UCSD-AML1 (cell line): ENCODE results near the gene MTFR1L.
A peak's percentile ranks its signal among the peaks of the same experiment; 100 is the strongest.

Experiments
- DNase-seq: peaks from one replicate; lab custom pipeline; 2025; ENCODE audit not compliant: unreplicated experiment; lab: John Stamatoyannopoulos, UW

The MTFR1L gene

DNA sequence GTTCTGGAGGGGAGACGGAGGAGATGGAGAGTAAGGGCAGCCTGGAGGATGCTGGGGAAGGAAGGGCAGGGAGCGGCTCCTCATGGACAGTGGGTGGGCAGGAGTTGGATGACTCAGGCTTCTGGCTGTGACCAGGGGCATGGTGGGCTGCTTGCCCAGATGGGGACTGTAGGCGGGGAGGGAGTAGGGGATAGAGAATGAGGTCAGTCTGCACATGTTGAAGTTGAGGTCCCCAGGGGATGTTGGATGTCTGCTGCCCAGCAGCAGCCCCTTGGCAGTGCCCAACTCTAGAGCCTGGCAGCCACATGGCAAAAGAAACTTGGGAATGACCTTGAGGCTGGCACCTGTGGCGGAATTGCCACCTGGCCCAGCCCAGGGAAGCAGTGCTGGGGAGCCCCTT is 13.3 kb upstream of the MTFR1L start:
- no peak for DNase-seq

DNA sequence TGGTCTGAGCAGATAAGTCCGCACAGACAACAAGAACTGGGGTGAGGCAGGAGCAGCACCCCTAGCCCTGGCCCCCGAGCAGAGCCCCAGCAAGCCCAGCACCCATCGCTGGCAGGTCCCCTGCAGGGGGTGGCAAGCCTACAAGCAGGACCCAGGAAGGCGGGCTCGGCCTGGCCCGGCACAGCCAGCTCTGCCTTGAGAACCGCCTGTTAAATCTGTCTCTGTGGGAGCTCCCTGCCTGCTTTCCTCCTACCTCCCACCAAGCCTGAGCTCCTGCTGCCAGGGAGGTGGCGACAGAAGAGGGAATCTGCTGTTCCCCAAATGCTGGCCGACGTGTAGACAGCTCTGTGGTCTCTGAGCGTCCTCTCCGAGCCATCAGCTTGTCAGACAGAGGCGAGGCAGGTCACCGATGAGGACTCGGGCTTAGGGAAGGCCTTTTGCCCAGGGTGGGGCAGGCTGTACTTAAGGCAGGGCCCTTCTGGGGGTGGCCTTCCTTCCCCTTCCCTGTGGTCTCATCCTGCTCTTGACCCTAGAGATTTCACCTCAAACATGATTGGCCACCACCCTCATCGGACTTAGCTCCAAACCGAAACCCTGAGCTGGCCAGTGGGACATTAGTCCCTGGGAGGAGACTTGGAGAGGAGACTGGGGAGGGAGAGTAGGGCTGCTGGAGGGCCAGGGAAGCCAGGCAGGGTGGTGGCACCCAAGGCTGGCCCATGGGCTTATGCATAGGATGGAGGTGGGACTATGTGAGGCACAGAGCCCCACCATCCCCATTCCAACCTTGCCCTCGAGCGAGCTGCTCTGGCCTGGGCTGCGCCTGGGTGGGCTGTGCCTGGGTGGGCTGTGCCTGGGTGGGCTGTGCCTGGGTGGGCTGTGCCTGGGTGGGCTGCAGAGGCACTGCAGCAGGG is 12.0 kb upstream of the MTFR1L start:
- DNase-seq = no peak

DNA sequence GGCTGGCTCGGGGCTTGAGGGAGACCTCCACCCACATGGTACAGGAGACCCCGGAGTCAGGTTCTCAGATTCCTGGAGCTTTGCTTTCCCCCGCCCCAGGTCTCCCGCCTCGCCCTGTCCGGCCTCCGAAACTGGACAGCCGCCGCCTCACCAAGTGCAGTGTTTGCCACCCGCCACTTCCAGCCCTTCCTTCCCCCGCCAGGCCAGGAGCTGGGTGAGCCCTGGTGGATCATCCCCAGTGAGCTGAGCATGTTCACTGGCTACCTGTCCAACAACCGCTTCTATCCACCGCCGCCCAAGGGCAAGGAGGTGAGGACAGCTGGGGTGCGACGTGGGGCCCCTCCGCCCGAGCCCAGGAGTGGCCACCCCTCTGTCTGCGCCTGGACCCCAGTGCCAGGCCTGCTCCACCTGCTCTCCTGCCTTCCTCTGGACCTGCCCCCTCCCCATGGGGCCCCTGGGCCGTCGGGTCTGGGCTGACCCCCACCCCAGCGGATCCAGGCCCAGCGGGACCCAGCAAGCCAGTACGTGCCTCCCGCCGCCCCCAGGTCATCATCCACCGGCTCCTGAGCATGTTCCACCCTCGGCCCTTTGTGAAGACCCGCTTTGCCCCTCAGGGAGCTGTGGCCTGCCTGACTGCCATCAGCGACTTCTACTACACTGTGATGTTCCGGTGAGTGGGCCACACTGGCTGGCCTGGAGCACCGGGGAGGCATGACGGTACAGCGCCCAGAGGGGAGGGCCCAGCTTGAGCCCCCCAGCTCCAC is 11.1 kb upstream of the MTFR1L start:
- no peak for DNase-seq

DNA sequence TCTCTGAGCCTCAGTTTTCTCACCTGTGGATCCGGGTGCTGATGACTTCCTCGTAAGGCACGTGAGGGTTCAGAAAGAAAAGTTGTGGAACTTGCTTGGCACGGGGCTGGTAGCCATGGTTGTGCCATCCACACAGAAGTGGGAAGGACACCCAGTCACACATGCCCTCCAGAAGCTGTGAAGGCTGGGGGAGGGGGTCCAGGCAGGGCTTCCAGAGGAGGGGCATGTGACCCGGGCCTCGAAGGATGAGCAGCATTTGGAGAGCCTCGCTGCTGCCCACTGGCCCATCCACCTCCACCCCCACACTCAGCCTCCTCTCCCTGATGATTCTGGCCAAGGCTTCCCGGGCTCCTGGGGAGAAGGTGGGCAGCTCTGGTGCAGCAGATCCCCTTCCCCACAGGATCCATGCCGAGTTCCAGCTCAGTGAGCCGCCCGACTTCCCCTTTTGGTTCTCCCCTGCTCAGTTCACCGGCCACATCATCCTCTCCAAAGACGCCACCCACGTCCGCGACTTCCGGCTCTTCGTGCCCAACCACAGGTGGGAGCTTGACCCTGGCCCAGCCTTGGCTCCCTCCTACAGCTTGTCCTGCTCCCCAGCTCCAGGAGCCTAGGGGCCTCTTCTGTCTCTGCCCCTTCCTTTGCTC is 10.3 kb upstream of the MTFR1L start:
- peak; percentile 85 for DNase-seq

DNA sequence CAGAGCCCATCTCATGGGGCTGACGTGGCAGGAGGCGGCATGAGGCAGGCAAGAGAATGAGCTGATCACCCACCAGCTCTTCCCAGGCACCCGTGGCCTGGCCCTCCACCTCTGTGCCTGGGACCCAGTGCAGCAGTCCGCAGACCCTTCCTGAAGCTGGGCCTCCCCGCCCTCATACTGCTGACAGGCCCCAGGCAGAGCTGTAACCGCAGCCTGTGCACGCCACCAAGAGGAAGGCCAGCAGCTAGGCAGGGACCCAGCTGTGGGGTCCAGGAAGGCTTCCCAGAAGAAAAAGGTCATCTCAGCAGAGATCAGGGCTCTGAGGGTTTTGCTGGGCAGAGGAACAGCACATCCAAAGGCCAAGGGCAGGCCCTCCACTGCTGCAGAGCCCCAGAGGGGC is 9.8 kb upstream of the MTFR1L start:
- DNase-seq = peak; percentile 83

DNA sequence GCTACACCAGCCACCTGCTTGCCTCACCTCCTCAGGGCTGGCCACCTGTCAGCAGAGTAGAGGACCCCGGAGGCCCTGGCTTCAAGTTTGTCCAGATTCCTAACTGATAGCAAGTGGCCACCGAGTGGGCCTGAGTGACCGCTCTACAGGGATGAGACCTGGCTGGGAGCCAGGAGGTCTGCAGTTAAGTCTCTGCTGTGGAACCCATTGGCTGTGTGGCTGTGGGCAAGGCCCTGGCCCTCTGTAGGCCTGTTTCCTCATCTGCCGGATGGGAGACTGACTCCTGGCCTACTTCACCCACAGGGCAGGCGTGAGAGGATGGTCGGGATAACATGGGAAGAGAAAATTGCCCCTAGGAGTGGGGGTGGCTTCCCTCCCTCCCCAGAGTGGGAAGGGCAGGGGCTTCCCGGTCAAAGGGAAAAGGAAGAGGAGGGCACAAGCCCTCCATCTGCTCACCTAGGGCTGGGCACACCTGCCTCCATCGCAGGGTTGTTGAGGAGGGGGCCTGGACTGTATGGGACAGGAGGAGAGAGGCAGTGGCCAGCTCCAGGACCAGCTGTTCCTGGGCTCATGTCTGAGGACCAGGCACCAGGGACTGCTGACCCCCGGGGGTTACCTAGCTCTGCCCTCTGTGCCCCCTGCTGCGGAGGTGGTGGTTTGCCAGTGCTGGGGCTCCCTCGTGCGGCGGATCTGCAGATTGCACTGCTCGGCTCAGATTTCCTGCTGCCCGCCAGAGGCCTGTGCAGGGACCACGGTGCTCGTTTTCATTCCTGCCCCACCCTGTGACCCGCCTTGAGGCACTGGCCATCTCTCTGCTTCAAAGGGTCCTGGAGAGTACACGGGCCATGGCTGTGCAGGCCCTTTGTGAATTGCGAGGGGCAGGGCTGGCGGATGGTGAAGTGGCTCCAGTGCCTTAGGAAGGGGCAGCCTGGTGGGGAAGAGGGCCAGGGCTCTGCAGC is 9.1 kb upstream of the MTFR1L start:
- peak; percentile 71 for DNase-seq

DNA sequence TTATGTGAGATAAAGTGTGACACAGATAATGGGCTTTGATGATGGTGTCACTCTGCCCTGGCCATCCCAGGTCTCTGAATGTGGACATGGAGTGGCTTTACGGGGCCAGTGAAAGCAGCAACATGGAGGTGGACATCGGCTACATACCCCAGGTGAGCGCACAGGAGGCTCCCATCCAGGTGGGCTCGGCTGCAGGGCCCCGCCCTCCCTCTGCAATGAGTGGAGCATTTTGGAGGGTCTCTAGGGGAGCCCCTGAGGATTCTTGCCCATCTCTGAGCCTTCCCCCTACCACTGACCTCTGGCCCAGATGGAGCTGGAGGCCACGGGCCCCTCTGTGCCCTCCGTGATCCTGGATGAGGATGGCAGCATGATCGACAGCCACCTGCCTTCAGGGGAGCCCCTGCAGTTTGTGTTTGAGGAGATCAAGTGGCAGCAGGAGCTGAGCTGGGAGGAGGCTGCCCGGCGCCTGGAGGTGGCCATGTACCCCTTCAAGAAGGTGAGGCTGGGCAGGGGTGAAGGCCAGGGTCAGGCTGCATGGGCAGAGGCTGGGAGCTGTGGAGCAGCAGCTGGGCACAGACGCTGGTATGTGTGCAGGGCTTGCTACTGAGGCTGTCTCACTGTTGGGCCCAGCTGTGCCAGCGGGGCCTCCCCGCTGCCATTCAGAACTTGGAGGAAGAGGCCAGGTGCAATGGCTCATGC is 8.2 kb upstream of the MTFR1L start:
- DNase-seq = no peak

DNA sequence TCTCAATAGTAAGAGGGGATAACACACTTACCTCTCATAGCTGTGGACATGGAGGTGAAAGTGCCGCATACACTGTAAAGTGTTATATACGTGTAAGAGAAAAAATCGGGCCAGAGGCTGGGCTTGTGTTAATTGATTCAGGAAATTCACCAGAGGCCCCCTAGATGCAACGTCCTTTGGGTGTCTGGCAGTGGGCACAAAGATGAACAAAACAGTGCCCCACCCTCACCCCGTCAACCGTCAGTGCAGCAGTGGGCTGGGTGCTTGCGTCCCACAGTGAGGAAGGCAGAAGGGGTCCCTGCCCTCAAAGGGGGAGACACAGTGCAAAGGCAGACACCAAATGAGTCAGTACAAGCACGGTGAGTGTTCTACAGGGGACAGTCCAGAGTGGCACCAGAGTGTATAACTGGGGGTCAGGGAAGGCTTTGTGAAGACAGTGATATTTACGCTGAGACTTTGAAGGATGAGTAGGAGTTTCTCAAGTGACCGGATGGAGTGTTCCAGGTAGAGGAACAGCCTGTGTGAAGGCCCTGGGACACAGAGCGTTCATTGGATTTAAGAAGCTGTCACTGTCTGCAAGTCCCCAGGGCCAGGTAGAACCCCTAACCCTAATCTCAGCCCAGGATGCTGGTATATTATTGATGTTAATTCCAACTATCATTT is 6.6 kb upstream of the MTFR1L start:
- no peak for DNase-seq

DNA sequence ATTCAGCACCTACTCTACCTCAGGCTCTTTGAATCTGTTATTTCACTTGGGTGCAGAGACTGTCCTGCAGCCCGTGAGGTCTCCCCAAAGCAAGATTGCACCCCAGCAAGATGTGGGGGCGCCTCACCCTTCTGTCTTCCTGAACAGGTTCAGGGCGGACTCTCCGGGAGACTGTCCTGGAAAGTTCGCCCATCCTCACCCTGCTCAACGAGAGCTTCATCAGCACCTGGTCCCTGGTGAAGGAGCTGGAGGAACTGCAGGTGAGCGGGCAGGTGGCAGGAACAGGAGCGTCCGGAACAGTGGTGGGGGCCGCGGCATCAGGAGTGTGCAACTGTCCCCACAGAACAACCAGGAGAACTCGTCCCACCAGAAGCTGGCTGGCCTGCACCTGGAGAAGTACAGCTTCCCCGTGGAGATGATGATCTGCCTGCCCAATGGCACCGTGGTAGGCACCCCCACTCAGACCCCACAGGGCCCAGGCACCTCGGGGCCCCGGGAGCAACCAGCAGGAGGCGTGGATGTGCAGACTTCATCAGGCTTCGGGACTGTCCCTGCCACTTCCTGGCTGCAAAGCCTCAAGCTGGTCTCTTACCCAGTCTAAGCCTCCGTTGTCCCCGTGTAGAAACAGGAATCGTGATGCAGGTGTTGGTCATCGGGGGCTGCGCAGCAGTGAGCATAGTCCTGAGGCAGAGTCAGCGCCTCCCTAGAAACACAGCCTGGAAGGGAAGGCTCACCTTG is 5.9 kb upstream of the MTFR1L start:
- DNase-seq = no peak

DNA sequence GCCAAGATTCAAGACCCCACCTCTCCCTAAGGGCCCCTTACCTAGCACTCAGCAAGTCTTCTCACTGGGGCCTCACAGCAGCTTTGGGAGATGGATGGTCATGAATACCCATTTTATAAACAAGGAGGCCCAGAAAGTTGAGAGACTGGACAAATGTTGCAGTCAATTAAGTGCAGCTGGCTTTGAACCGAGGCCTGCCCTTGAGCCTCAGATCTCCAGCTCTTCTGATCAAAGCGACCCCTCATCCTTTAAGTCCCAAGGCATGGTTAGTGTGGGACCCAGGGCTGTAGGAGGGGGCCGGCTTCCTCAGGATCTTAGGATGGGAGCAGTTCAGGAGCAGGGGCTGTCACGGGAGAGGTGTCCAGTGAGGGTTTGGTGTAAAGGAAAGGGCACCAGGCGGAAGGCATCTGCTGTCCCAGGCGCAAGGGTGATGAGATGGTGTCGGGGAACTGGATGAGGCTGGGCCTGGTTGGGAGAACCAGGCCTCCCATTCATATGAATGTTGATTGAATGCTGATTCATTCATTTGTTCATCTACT is 5.1 kb upstream of the MTFR1L start:
- no peak for DNase-seq

DNA sequence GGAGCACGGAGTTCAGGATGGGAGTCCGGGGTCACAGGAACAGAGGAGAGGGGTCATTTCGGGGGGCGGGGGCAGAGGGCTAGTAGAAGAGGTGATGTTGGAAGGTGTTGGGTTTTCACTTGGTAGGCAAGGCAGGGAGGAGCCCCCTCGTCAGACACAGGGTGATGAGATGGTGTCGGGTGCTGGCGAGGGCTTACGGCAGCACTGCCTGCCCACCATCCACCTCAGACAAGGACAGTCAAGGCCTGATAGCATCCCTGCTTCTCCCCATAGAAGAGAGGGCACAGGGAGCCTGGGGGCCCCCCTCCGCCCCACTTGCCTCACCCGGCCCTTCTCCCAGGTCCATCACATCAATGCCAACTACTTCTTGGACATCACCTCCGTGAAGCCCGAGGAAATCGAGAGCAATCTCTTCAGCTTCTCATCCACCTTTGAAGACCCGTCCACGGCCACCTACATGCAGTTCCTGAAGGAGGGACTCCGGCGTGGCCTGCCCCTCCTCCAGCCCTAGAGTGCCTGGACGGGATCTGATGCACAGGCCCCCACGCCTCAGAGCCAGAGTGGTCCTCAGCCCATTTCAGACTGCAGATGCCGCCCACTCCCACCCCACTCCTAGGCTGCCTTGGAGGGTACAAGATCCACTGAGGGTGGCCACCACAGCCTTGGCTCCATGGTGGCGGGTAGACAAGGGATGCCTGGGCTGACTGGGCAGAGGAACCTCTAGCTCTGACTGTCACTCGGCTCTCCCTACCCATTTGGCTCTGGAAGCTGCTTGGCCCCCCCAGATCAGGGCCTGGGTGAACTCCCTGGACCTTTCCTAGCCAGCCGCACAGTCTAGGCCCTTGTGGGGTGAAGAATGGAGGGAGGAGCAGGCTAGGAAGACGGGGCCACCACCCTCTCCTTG is 4.3 kb upstream of the MTFR1L start:
- DNase-seq = no peak

DNA sequence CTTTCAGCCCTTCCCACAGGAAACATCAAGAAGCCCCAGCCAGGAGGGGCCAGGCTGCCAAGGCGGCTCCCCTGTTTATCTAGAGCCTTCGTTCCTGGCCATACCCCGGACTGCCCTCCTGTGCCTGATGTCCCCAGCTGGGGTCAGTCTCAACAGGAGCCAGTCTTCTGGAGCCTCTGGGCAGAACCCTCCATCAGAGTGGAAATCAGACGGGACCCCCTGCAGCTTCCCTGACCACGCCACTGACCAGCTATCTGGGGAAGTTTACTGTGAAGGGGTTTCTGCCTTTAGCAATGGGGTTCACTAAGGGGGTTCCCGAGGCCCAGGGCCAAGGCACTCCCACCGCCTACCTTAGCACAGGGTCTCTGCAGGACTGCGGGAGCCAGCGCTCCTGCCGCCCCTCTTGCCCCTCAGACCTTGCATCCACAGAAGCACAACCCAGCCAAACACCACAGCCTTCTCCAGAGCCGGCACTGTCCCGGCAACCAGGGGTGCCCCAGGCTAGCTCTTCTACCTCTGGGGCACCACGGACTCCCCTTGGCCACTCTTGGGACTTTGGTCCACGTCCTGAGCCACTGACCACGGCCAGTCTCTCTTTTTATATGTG is 3.5 kb upstream of the MTFR1L start:
- no peak for DNase-seq

DNA sequence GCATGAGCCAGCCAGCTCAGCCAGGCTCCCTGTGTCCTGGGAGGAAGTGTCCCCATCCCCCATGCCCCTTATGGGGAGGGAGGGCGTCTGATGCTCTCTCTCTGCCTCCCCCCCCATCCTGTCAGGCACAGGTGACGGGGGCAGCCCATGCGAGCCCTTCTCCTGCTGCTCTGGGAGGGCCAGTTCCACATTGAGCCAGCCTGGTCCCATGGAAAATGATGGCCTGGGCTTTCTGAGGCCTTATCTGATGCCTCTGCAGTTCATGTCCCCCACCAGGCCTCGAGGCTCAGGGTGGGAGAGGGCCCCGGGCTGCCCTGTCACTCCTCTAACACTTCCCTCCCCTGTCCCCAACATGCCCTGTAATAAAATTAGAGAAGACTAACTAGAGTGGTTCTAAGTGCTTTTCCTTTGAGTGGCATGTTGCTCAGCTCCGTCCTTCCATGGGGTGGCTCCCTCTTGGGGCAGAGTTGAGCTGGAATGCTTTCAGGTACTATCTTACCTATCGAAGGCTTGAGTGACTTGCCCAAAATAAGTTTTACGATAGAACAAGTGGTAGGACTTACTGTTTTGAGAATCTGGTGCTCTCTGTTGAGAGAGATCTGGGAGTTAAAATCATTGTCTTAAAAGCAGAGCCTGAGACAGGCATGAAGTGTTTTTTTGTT is 1.8 kb upstream of the MTFR1L start:
- no peak for DNase-seq

DNA sequence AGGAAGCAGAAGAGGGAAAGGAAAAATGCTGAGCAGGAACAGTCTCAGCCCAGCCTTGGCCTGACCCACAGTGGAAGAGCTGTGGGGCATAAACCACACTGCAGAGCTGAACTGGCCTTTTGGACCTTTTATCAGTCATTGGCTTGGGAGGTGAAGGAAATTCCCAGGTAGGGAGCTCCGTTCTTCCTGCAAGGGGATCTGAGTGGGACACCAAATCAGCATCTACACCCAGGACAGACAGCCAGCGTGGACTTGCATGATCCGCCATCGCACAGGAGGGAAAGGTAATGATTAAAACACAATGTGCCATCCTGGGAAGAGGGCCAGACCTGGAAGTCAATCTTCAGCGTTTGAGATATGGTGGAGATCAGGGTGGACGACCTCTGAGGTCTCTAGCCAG is 1.2 kb upstream of the MTFR1L start:
- no peak for DNase-seq

DNA sequence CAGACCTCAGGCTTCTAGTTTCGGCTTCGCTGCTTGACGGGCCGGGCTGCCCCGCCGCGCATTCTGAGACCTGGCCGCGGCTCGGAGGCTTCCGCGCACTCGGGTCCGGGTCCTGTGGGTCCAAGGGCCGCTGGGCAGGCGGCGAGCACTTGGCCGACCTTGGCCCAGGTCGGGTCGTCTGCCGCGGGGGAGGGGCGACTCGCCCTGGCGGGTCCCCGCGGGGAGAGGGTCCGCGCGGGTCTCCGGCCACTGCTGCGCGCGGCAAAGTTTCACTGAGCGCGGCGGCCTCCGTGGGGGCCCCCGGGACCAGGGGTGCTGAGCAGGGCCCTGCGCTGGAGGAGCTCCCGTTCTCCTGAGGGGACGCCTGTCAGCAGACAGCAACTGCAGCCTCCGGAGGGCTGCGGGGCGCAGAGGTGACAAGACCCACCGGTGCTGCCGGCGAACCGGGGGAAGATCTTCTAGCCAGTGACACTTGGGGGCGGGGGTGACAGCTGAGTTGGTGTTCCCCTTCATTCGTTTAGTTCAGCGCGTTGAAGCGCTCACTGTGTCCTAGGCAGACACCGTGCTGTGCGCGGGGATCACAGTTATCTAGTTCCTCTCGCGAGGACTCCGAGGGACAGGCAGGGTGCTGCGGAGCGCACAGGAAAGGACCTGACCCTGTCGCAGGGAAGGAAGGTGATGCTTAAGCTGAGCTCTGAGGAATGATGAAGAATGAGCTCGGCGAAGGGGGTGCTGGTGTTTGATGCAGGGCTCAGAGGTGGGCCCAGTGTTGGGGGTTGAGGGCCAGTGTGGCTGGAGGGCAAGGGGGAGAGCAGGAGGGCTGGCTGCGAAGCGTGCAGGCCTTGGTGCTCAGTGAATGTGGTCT is 725 bp downstream of the MTFR1L start:
- DNase-seq = peak; percentile 65

DNA sequence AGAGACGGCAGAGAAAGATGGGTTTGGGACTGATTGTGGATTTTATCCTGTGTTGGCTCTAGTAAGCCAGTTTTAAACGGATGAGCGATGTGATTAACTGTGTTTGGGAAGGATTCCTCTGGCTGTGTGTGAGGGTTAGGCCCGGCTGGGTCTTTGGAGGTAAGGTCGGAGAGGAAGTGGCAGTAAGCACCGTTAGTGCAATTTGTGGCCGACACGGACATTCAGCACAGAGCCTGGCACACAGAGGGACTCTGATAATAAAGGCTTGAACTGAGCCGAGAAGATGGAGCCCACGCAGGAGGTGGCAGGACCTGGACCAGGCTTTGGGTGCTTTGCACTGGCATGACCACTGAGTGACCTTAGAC is 1.3 kb downstream of the MTFR1L start:
- no peak for DNase-seq
